ENCODE measurements around the gene LRRC28. TPM values are rescaled to one million over a fixed set of nuclear protein-coding genes. Genes with fewer than 3 reads are reported as not detected.
A peak's percentile ranks its signal among the peaks of the same experiment; 100 is the strongest.

LRRC28 gene
- total RNA-seq, 1 experiment from 2014 or later, result 21.4 TPM

DNA sequence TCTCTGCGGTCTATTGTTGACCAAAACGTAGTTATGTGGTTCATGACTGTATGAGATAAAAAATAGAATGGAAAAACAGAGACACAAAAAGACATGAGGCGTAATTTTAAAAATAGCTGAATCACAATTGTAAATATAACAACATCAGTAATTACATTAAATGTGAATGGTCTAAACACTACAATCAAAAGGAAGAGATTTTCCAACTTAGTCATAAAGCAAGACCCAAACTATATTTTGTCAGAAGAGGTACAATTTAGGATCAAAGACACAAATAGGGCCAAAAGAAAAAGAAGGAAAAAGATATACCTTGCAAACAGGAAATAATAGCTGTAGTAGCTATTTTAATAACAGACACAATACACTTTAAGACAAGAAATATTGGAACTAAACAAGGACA is 61.5 kb downstream of the LRRC28 start:
- no peaks in the 10 kb centered on the region for H4K20me1 ChIP-seq (ENCODE audit: insufficient read depth)
- 0 out of 4 replicates have a peak, but pooled peaks cover 0 to 2% of the 10 kb centered on the region in 2 experiments for H3K36me3 ChIP-seq (ENCODE audit: control insufficient read depth in 1 of 2, insufficient read depth in 2 of 2, low read length in 2 of 2)
- H3K4me3 ChIP-seq (replicated peaks in 1 of 2; ENCODE audit: low read depth in 1 of 2, low read length in 2 of 2), result no peak overlapping the region
- no peak overlapping the region for H3K9ac ChIP-seq (ENCODE audit: low read length)
- no peak overlapping the region for H3K4me2 ChIP-seq (ENCODE audit: low read length)
- H3K27ac ChIP-seq (ENCODE audit: low read depth, low read length), result no peak overlapping the region
- DNase-seq (ENCODE audit: low read depth, low spot score), result no peak
- RAD21 ChIA-PET (ENCODE audit: low non-redundant PET in 1 of 2, low total read pairs in 2 of 2, uncharacterized antibody in 2 of 2, unreplicated experiment in 2 of 2), result no interaction called here
- H3K9me3 ChIP-seq (ENCODE audit: control insufficient read depth in 1 of 2, insufficient read depth in 1 of 2, low read depth in 1 of 2, low read length in 2 of 2), result peaks cover 3 to 13% of the 10 kb centered on the region in 2 experiments; a peak in 2 of 4 replicates
- H3K27me3 ChIP-seq (ENCODE audit: insufficient read depth, low read length), result no peaks in the 10 kb centered on the region
- intact Hi-C loops (cut with micrococcal nuclease), result no loop called here
- no peak for ATAC-seq
- H2AFZ ChIP-seq (ENCODE audit: low read depth, low read length, poor library complexity, severe bottlenecking), result no peak overlapping the region
- no peaks in the 10 kb centered on the region for H3K9me2 ChIP-seq (ENCODE audit: insufficient read depth)
- peaks cover 0 to 9% of the 10 kb centered on the region in 2 experiments; a peak in 2 of 4 replicates for H3K4me1 ChIP-seq (ENCODE audit: control insufficient read depth in 1 of 2, insufficient read depth in 2 of 2, low read length in 2 of 2)
- TF ChIP-seq ZFX (IDR thresholded peaks at IDR 0.05) (no peak), ZBTB33 (IDR thresholded peaks at IDR 0.05; ENCODE audit: extremely low read depth, insufficient replicate concordance, low read length) (no peak), CBX3 (IDR thresholded peaks at IDR 0.05; ENCODE audit: low read depth) (peak; percentile 77; the same call in 1 of the 2 replicates)
- POLR2A ChIA-PET, result interaction anchor here (1.4 kb wide), 1 partner anchor 11 kb away, joined by 3 read pairs; no protein-coding TSS in a partner anchor
- CTCF ChIA-PET, result no interaction called here
- H3K79me2 ChIP-seq (ENCODE audit: insufficient read depth, low read length), result no peaks in the 10 kb centered on the region
- no TSS peak for BruUV-seq (replicated peaks)

DNA sequence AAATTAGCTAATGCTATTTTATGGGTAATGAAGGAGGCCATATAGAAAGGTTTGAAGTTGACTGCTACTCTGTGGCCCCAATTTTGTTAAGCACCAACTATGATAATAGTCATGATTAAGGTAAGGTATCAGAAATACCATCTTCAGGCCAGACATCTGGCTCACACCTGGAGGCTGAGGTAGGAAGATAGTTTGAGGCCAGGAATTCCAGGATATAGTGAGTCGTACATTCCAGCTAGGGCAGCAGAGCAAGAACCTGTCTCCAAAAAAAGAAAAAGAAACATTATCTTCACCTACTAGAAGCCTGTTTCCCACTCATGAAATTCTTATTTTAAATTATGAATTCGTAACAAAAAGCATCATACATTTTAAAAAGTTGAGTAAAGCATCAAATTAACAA is 64.4 kb downstream of the LRRC28 start:
- BruUV-seq (replicated peaks), result no TSS peak
- ChIA-PET POLR2A (no interaction called here), CTCF (no interaction called here), RAD21 (ENCODE audit: low non-redundant PET in 1 of 2, low total read pairs in 2 of 2, uncharacterized antibody in 2 of 2, unreplicated experiment in 2 of 2) (no interaction called here)
- H3K79me2 ChIP-seq (ENCODE audit: insufficient read depth, low read length), result no peaks in the 10 kb centered on the region
- H3K36me3 ChIP-seq (ENCODE audit: control insufficient read depth in 1 of 2, insufficient read depth in 2 of 2, low read length in 2 of 2), result 0 out of 4 replicates have a peak, but pooled peaks cover 0 to 2% of the 10 kb centered on the region in 2 experiments
- peaks cover 0 to 9% of the 10 kb centered on the region in 2 experiments; a peak in 2 of 4 replicates for H3K4me1 ChIP-seq (ENCODE audit: control insufficient read depth in 1 of 2, insufficient read depth in 2 of 2, low read length in 2 of 2)
- peaks cover 3 to 13% of the 10 kb centered on the region in 2 experiments; a peak in 2 of 4 replicates for H3K9me3 ChIP-seq (ENCODE audit: control insufficient read depth in 1 of 2, insufficient read depth in 1 of 2, low read depth in 1 of 2, low read length in 2 of 2)
- H4K20me1 ChIP-seq (ENCODE audit: insufficient read depth), result no peaks in the 10 kb centered on the region
- H3K4me3 ChIP-seq (replicated peaks in 1 of 2; ENCODE audit: low read depth in 1 of 2, low read length in 2 of 2), result no peak overlapping the region
- no peak overlapping the region for H3K9ac ChIP-seq (ENCODE audit: low read length)
- peak overlapping the region; percentile 49 for H3K4me2 ChIP-seq (ENCODE audit: low read length)
- intact Hi-C loops (cut with micrococcal nuclease), result no loop called here
- H3K9me2 ChIP-seq (ENCODE audit: insufficient read depth), result no peaks in the 10 kb centered on the region
- H3K27me3 ChIP-seq (ENCODE audit: insufficient read depth, low read length), result no peaks in the 10 kb centered on the region
- peak; percentile 80 for ATAC-seq
- no peak overlapping the region for H2AFZ ChIP-seq (ENCODE audit: low read depth, low read length, poor library complexity, severe bottlenecking)
- peak; percentile 22 for DNase-seq (ENCODE audit: low read depth, low spot score)
- H3K27ac ChIP-seq (ENCODE audit: low read depth, low read length), result no peak overlapping the region
- TF ChIP-seq FOSL1 (IDR thresholded peaks at IDR 0.05; ENCODE audit: low read depth), result peak; percentile 59
- TF ChIP-seq CBX3 (IDR thresholded peaks at IDR 0.05; ENCODE audit: low read depth), result peak; percentile 64; the same call in 1 of the 2 replicates
- no peak for TF ChIP-seq YY1 (IDR thresholded peaks at IDR 0.05; ENCODE audit: extremely low read depth, insufficient replicate concordance, low read depth, low read length)
- TF ChIP-seq, protein P1, sequence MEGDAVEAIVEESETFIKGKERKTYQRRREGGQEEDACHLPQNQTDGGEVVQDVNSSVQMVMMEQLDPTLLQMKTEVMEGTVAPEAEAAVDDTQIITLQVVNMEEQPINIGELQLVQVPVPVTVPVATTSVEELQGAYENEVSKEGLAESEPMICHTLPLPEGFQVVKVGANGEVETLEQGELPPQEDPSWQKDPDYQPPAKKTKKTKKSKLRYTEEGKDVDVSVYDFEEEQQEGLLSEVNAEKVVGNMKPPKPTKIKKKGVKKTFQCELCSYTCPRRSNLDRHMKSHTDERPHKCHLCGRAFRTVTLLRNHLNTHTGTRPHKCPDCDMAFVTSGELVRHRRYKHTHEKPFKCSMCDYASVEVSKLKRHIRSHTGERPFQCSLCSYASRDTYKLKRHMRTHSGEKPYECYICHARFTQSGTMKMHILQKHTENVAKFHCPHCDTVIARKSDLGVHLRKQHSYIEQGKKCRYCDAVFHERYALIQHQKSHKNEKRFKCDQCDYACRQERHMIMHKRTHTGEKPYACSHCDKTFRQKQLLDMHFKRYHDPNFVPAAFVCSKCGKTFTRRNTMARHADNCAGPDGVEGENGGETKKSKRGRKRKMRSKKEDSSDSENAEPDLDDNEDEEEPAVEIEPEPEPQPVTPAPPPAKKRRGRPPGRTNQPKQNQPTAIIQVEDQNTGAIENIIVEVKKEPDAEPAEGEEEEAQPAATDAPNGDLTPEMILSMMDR (IDR thresholded peaks at IDR 0.05 in 2 of 3, conservative IDR thresholded peaks at IDR 0.05 in 1 of 3; ENCODE audit: borderline replicate concordance in 1 of 3, insufficient read depth in 1 of 3, low read depth in 2 of 3, low read length in 2 of 3), result no peak
- TF ChIP-seq ZBTB33 (IDR thresholded peaks at IDR 0.05; ENCODE audit: extremely low read depth, insufficient replicate concordance, low read length), result no peak
- TF ChIP-seq REST (IDR thresholded peaks at IDR 0.05; ENCODE audit: low read depth), result no peak

Measured in HCT116 (cell line).